Left ventricle myocardium inferior (tissue), 1 donor: ENCODE data around the gene MAGEA8. TPM values are rescaled to one million over a fixed set of nuclear protein-coding genes. Genes with fewer than 3 reads are reported as not detected.
"Not testable (repeated sequence)": the region's sequence is repeated elsewhere in the genome, so short reads cannot be mapped to it uniquely, and the experiment has no call there.

Experiments used
- DNase-seq: peaks from one replicate; pipeline ENCODE4 v3.0.0-alpha.2; 2020
- H3K27ac ChIP-seq: fragments of 200-600 bp; replicated peaks from 2 replicates; pipeline ENCODE4 v1.8.0; 2021
- H3K27me3 ChIP-seq: fragments of 200-600 bp; 2 replicates; pipeline ENCODE4 v1.8.0; 2021; ENCODE audit warnings: low read depth
- H3K36me3 ChIP-seq: fragments of 200-600 bp; 2 replicates; pipeline ENCODE4 v1.8.0; 2021
- H3K4me1 ChIP-seq: fragments of 200-600 bp; 2 replicates; pipeline ENCODE4 v1.8.0; 2021
- H3K4me3 ChIP-seq: fragments of 200-600 bp; 2 replicates; pipeline ENCODE4 v1.8.0; 2021; ENCODE audit warnings: mild to moderate bottlenecking, moderate library complexity
- H3K9me3 ChIP-seq: fragments of 200-600 bp; replicated peaks from 2 replicates; pipeline ENCODE4 v1.8.0; 2021
- intact Hi-C: fragments of 100-400 bp; cut with micrococcal nuclease; formaldehyde crosslinking; loops from one replicate; pipeline ENCODE4 v1.11.0; 2022
- total RNA-seq: library from RNA; stranded (reverse); fragmentation: NEBNext Ultra II Directional; extraction: Animal tissue kit (Norgen Biotek cat#: 25700); gene quantifications from one replicate; pipeline ENCODE4 v1.2.1, GENCODE V29; 2021
- TF ChIP-seq, protein P1 (sequence below): fragments of 200-600 bp; IDR thresholded peaks from 2 replicates; pipeline ENCODE4 v1.8.0; 2021; ENCODE audit warnings: antibody characterized with exemption, mild to moderate bottlenecking, borderline replicate concordance
- donor health status: DM: no; HTN: yes; CAD: no; lungs with severe emphysema.

MAGEA8 gene
- total RNA-seq, 1 donor from 2014 or later: not detected

GRCh38 chrX:149871940-149872339, 9.0 kb upstream of the MAGEA8 start:
- TF ChIP-seq, protein P1, sequence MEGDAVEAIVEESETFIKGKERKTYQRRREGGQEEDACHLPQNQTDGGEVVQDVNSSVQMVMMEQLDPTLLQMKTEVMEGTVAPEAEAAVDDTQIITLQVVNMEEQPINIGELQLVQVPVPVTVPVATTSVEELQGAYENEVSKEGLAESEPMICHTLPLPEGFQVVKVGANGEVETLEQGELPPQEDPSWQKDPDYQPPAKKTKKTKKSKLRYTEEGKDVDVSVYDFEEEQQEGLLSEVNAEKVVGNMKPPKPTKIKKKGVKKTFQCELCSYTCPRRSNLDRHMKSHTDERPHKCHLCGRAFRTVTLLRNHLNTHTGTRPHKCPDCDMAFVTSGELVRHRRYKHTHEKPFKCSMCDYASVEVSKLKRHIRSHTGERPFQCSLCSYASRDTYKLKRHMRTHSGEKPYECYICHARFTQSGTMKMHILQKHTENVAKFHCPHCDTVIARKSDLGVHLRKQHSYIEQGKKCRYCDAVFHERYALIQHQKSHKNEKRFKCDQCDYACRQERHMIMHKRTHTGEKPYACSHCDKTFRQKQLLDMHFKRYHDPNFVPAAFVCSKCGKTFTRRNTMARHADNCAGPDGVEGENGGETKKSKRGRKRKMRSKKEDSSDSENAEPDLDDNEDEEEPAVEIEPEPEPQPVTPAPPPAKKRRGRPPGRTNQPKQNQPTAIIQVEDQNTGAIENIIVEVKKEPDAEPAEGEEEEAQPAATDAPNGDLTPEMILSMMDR: peak; percentile 44
- intact Hi-C loops: no loop called here
- DNase-seq: no peak

DNA sequence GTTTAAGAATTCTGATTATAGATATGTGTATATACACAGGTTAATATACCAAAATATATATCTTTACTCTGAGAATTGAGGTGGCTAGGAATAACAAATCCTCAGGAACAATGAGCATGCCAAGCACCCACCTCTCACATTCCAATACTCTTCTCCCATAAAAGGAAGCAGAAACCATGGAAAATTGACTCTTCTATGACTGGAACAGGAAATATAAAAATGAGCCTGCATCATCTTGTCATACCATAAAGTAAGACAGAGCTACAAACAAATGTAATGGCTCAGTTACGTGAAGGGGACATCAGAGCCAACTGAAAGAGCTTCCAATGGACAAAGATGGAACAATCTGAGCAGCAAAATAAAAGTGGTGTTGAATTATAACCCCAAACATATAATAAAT, 3.8 kb upstream of the MAGEA8 start:
- no peaks in the 10 kb centered on the region for H3K27me3 ChIP-seq
- H3K36me3 ChIP-seq: no peaks in the 10 kb centered on the region
- intact Hi-C loops: no loop called here
- no peak overlapping the region for H3K27ac ChIP-seq
- no peaks in the 10 kb centered on the region for H3K4me1 ChIP-seq
- TF ChIP-seq, protein P1: no peak
- H3K9me3 ChIP-seq: no peaks in the 10 kb centered on the region
- no peak overlapping the region for H3K4me3 ChIP-seq
- no peak for DNase-seq

More at GRCh38 chrX:149871940-149872339, 9.0 kb upstream of the MAGEA8 start:
- H3K36me3 ChIP-seq: no peaks in the 10 kb centered on the region
- no peak overlapping the region for H3K27ac ChIP-seq
- H3K4me1 ChIP-seq: no peaks in the 10 kb centered on the region
- H3K9me3 ChIP-seq: no peaks in the 10 kb centered on the region
- no peak overlapping the region for H3K4me3 ChIP-seq
- H3K27me3 ChIP-seq: no peaks in the 10 kb centered on the region

GRCh38 chrX:149877636-149878035, 3.3 kb upstream of the MAGEA8 start:
- intact Hi-C loops: no loop called here

GRCh38 chrX:149890828-149891227, 9.8 kb downstream of the MAGEA8 start:
- H3K36me3 ChIP-seq, intact Hi-C loops, DNase-seq, H3K9me3 ChIP-seq, H3K27ac ChIP-seq, H3K4me3 ChIP-seq, H3K4me1 ChIP-seq, H3K27me3 ChIP-seq: not testable (repeated sequence)

More at GRCh38 chrX:149877636-149878035, 3.3 kb upstream of the MAGEA8 start:
- H3K27me3 ChIP-seq: no peaks in the 10 kb centered on the region
- TF ChIP-seq, protein P1: no peak
- no peaks in the 10 kb centered on the region for H3K4me1 ChIP-seq
- no peak overlapping the region for H3K4me3 ChIP-seq
- DNase-seq: no peak
- no peaks in the 10 kb centered on the region for H3K9me3 ChIP-seq
- H3K36me3 ChIP-seq: no peaks in the 10 kb centered on the region
- H3K27ac ChIP-seq: no peak overlapping the region

GRCh38 chrX:149898554-149898953, 17.6 kb downstream of the MAGEA8 start:
- H3K27ac ChIP-seq: no peak overlapping the region
- H3K9me3 ChIP-seq: no peaks in the 10 kb centered on the region
- H3K4me1 ChIP-seq: no peaks in the 10 kb centered on the region
- no peaks in the 10 kb centered on the region for H3K36me3 ChIP-seq
- no peak overlapping the region for H3K4me3 ChIP-seq
- H3K27me3 ChIP-seq: no peaks in the 10 kb centered on the region
- intact Hi-C loops: no loop called here
- no peak for DNase-seq
- TF ChIP-seq, protein P1: no peak

DNA sequence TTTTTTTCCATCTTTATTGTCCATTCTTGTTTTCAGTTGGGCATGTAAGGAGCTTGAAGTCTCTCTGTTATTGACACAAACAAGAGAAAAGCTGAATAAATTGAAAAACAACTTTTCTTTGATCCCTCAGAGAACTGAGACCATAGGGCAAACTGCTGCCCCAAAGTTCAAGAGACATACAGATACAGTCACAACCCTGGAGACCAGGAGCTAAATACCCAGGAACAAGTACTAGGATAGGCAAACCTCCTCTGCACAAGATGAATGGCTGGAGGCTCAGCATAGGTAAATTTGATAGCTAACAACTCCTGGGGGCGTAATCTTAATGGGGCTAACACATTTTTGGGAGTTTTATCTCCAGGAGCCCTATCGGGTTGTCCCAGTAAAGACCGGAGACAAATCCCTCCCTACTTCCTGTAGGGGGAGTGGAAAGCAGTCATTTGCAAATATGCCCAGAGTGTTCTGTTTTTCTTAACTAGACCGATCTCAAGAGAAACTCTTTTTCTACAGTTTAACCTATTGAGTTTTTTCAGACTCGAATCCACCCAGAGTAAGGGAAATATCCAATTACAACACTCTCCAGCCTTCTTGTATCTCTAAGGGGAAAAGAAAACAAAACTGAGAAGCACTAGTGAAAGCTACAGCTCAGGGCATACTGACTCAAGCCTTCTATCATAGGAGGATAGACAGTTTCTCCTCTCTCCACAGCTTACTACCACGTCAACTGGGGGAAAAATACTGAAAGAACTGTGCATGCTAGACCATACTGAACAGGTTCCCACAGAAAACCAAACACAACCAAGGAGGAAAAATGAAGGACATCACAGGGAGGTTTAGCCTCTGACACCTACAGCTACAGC, 23.1 kb downstream of the MAGEA8 start:
- intact Hi-C loops: no loop called here

More for the DNA sequence above, 23.1 kb downstream of the MAGEA8 start:
- Histone ChIP-seq H3K27me3 (no peaks in the 10 kb centered on the region), H3K36me3 (no peaks in the 10 kb centered on the region), H3K4me1 (no peaks in the 10 kb centered on the region), H3K4me3 (peak overlapping the region; percentile 4), H3K9me3 (no peaks in the 10 kb centered on the region), H3K27ac (no peak overlapping the region)
- DNase-seq: no peak
- TF ChIP-seq, protein P1: peak; percentile 11
